ENCODE measurements around the gene C3orf80. TPM values are rescaled to one million over a fixed set of nuclear protein-coding genes. Genes with fewer than 3 reads are reported as not detected.
"Not testable (repeated sequence)": the region's sequence is repeated elsewhere in the genome, so short reads cannot be mapped to it uniquely, and the experiment has no call there.

Gene C3orf80
- 1 to 10 TPM in 4 of 8 experiments, under 1 TPM in 3, not detected in 1; 0.20 to 3.9 (median 1.1) TPM for total RNA-seq

GRCh38 chr3:160225176-160226025 is at the start of gene C3orf80:
TSS of gene C3orf80 (plus strand) at chr3:160225422. CDS start at chr3:160225636, 214 bp downstream.
- H3K4me3 ChIP-seq = peak within 1 kb of the TSS; percentile 53 to 98 (median 69)
- H3K4me1 ChIP-seq (replicated peaks in 1 of 2) = peaks cover 6 to 11% of the 10 kb centered on the region in 2 donors
- in situ Hi-C loops (cut with MboI; ENCODE audit: low pct_unique_long_range_greater_than_20kb in 2 of 9, low sequenced_read_pairs in 9 of 9, unreplicated experiment in 9 of 9) = no loop called here
- H3K27ac ChIP-seq = peak within 1 kb of the TSS; percentile 51 to 56
- peak; percentile 85 to 89 (median 87) for ATAC-seq (replicated peaks in 6 of 8)
- WGBS, 10 experiments = 0 to 22% (median 0%) methylated on average over 1 to 15 of the region's 104 CpGs; no CpG with 5 or more reads in 4 of the 10 experiments

- Histone ChIP-seq H3K27ac (no peak overlapping the region), H3K4me3 (no peak overlapping the region), H3K4me1 (replicated peaks in 1 of 2) (peaks cover 0 to 17% of the 10 kb centered on the region in 2 donors)
- no peak for ATAC-seq (replicated peaks in 6 of 8)
- in situ Hi-C loops (cut with MboI; ENCODE audit: low pct_unique_long_range_greater_than_20kb in 2 of 9, low sequenced_read_pairs in 9 of 9, unreplicated experiment in 9 of 9) = no loop called here
These were observed 48.3 kb upstream of the C3orf80 start for GRCh38 chr3:160176923-160177322.

- in situ Hi-C loops (cut with MboI; ENCODE audit: low pct_unique_long_range_greater_than_20kb in 2 of 9, low sequenced_read_pairs in 9 of 9, unreplicated experiment in 9 of 9); ATAC-seq (replicated peaks in 6 of 8); H3K4me3 ChIP-seq; H3K27ac ChIP-seq: not testable (repeated sequence)
- peaks cover 0 to 17% of the 10 kb centered on the region in 2 donors for H3K4me1 ChIP-seq (replicated peaks in 1 of 2)
- WGBS, 10 experiments = no CpG with 5 or more reads among the region's 35 CpGs
These were observed 46.6 kb upstream of the C3orf80 start for GRCh38 chr3:160178661-160179060.

GRCh38 chr3:160179403-160179802 is 45.8 kb upstream of the C3orf80 start:
- 49 to 94% (median 68%) methylated on average over 2 of the region's 4 CpGs; no CpG with 5 or more reads in 2 of the 10 experiments for WGBS, 10 experiments
- in situ Hi-C loops (cut with MboI; ENCODE audit: low pct_unique_long_range_greater_than_20kb in 2 of 9, low sequenced_read_pairs in 9 of 9, unreplicated experiment in 9 of 9); H3K27ac ChIP-seq; H3K4me3 ChIP-seq; ATAC-seq (replicated peaks in 6 of 8): not testable (repeated sequence)
- peaks cover 0 to 17% of the 10 kb centered on the region in 2 donors for H3K4me1 ChIP-seq (replicated peaks in 1 of 2)

- in situ Hi-C loops (cut with MboI; ENCODE audit: low pct_unique_long_range_greater_than_20kb in 2 of 9, low sequenced_read_pairs in 9 of 9, unreplicated experiment in 9 of 9) = no loop called here
- no peak for ATAC-seq (replicated peaks in 6 of 8)
- Histone ChIP-seq H3K4me3 (no peak overlapping the region), H3K27ac (no peak overlapping the region), H3K4me1 (replicated peaks in 1 of 2) (peaks cover 0 to 17% of the 10 kb centered on the region in 2 donors)
- 76 to 100% (median 100%) methylated on average over 1 to 2 of the region's 2 CpGs; no CpG with 5 or more reads in 3 of the 10 experiments for WGBS, 10 experiments
These were observed 45.3 kb upstream of the C3orf80 start for GRCh38 chr3:160179906-160180305.

- Histone ChIP-seq H3K4me3 (peak overlapping the region in 1 of 5 donors; percentile 6), H3K27ac (no peak overlapping the region), H3K4me1 (replicated peaks in 1 of 2) (peaks cover 0 to 17% of the 10 kb centered on the region in 2 donors)
- 0 to 73% (median 23%) methylated on average over 1 to 8 of the region's 11 CpGs for WGBS, 10 experiments
- peak in 7 of 8 experiments; percentile 62 to 97 (median 82) for ATAC-seq (replicated peaks in 6 of 8)
- in situ Hi-C loops (cut with MboI; ENCODE audit: low pct_unique_long_range_greater_than_20kb in 2 of 9, low sequenced_read_pairs in 9 of 9, unreplicated experiment in 9 of 9) = no loop called here
These were observed 44.5 kb upstream of the C3orf80 start for GRCh38 chr3:160180581-160181216.

- no peak overlapping the region for H3K27ac ChIP-seq
- WGBS, 10 experiments = 4 to 100% (median 69%) methylated on average over 1 to 4 of the region's 4 CpGs
- H3K4me1 ChIP-seq (replicated peaks in 1 of 2) = peaks cover 0 to 17% of the 10 kb centered on the region in 2 donors
- no peak overlapping the region for H3K4me3 ChIP-seq
- no peak for ATAC-seq (replicated peaks in 6 of 8)
- in situ Hi-C loops (cut with MboI; ENCODE audit: low pct_unique_long_range_greater_than_20kb in 2 of 9, low sequenced_read_pairs in 9 of 9, unreplicated experiment in 9 of 9) = no loop called here
These were observed 41.7 kb upstream of the C3orf80 start for GRCh38 chr3:160183345-160184076.

- WGBS, 10 experiments = 13 to 100% (median 76%) methylated on average over 1 to 3 of the region's 3 CpGs; no CpG with 5 or more reads in 2 of the 10 experiments
- in situ Hi-C loops (cut with MboI; ENCODE audit: low pct_unique_long_range_greater_than_20kb in 2 of 9, low sequenced_read_pairs in 9 of 9, unreplicated experiment in 9 of 9) = no loop called here
These were observed 40.6 kb upstream of the C3orf80 start for GRCh38 chr3:160184655-160185054.

GRCh38 chr3:160185751-160186150 is 39.5 kb upstream of the C3orf80 start:
- ATAC-seq (replicated peaks in 6 of 8) = no peak
- peaks cover 0 to 6% of the 10 kb centered on the region in 2 donors for H3K4me1 ChIP-seq (replicated peaks in 1 of 2)
- H3K27ac ChIP-seq = no peak overlapping the region
- H3K4me3 ChIP-seq = no peak overlapping the region
- in situ Hi-C loops (cut with MboI; ENCODE audit: low pct_unique_long_range_greater_than_20kb in 2 of 9, low sequenced_read_pairs in 9 of 9, unreplicated experiment in 9 of 9) = no loop called here

More at GRCh38 chr3:160184655-160185054, 40.6 kb upstream of the C3orf80 start:
- peaks cover 0 to 15% of the 10 kb centered on the region in 2 donors for H3K4me1 ChIP-seq (replicated peaks in 1 of 2)
- H3K27ac ChIP-seq = no peak overlapping the region
- peak in 2 of 8 experiments; percentile 35 to 50 for ATAC-seq (replicated peaks in 6 of 8)
- no peak overlapping the region for H3K4me3 ChIP-seq

- H3K27ac ChIP-seq = no peak overlapping the region
- in situ Hi-C loops (cut with MboI; ENCODE audit: low pct_unique_long_range_greater_than_20kb in 2 of 9, low sequenced_read_pairs in 9 of 9, unreplicated experiment in 9 of 9) = no loop called here
- H3K4me3 ChIP-seq = no peak overlapping the region
- 72 to 94% (median 79%) methylated on average over 2 of the region's 2 CpGs; no CpG with 5 or more reads in 7 of the 10 experiments for WGBS, 10 experiments
- no peak for ATAC-seq (replicated peaks in 6 of 8)
- no peaks in the 10 kb centered on the region for H3K4me1 ChIP-seq (replicated peaks in 1 of 2)
These were observed 37.9 kb upstream of the C3orf80 start for GRCh38 chr3:160187288-160187687.

- in situ Hi-C loops (cut with MboI; ENCODE audit: low pct_unique_long_range_greater_than_20kb in 2 of 9, low sequenced_read_pairs in 9 of 9, unreplicated experiment in 9 of 9) = no loop called here
- WGBS, 10 experiments = 100% methylated on average over 1 of the region's 1 CpG; no CpG with 5 or more reads in 9 of the 10 experiments
- no peak overlapping the region for H3K27ac ChIP-seq
- peak in 2 of 8 experiments; percentile 51 to 82 for ATAC-seq (replicated peaks in 6 of 8)
- H3K4me3 ChIP-seq = no peak overlapping the region
- peaks cover 0 to 5% of the 10 kb centered on the region in 2 donors for H3K4me1 ChIP-seq (replicated peaks in 1 of 2)
These were observed 32.8 kb upstream of the C3orf80 start for GRCh38 chr3:160192310-160193029.

GRCh38 chr3:160193644-160194192 is 31.5 kb upstream of the C3orf80 start:
- peaks cover 0 to 5% of the 10 kb centered on the region in 2 donors for H3K4me1 ChIP-seq (replicated peaks in 1 of 2)
- no peak overlapping the region for H3K4me3 ChIP-seq
- 33 to 100% (median 63%) methylated on average over 1 to 5 of the region's 6 CpGs; no CpG with 5 or more reads in 2 of the 10 experiments for WGBS, 10 experiments
- in situ Hi-C loops (cut with MboI; ENCODE audit: low pct_unique_long_range_greater_than_20kb in 2 of 9, low sequenced_read_pairs in 9 of 9, unreplicated experiment in 9 of 9) = no loop called here
- ATAC-seq (replicated peaks in 6 of 8) = peak in 1 of 8 experiments; percentile 18
- no peak overlapping the region for H3K27ac ChIP-seq
